C4-2B (cell line): ENCODE data around the gene CHRM2.
A peak's percentile ranks its signal among the peaks of the same experiment; 100 is the strongest.

Source experiments
- H3K27ac ChIP-seq: fragments of 450-650 bp; 2 replicates; pipeline ENCODE4 v1.5.1; 2017
- CTCF ChIP-seq: fragments of 450-650 bp; conservative IDR thresholded peaks from 2 replicates; pipeline ENCODE4 v1.5.1; 2017; ENCODE audit warnings: mild to moderate bottlenecking
- ZFX ChIP-seq: fragments of 450-650 bp; IDR thresholded peaks from 2 replicates; pipeline ENCODE4 v1.6.1; 2017

Gene CHRM2

GRCh38 chr7:136894789-136895188, 26.3 kb downstream of the CHRM2 start:
- TF ChIP-seq ZFX (no peak), CTCF (no peak)

GRCh38 chr7:136897676-136898075, 29.2 kb downstream of the CHRM2 start:
- TF ChIP-seq ZFX: no peak
- no peak for TF ChIP-seq CTCF
- H3K27ac ChIP-seq: no peak overlapping the region

More at GRCh38 chr7:136894789-136895188, 26.3 kb downstream of the CHRM2 start:
- H3K27ac ChIP-seq: no peak overlapping the region

- H3K27ac ChIP-seq: no peak overlapping the region
- TF ChIP-seq ZFX (no peak), CTCF (no peak)
These were observed 31.6 kb downstream of the CHRM2 start for GRCh38 chr7:136900005-136900404.

GRCh38 chr7:136910771-136911170, 42.3 kb downstream of the CHRM2 start:
- no peak overlapping the region for H3K27ac ChIP-seq
- no peak for TF ChIP-seq ZFX
- TF ChIP-seq CTCF: no peak

GRCh38 chr7:136911344-136911743, 42.9 kb downstream of the CHRM2 start:
- no peak for TF ChIP-seq ZFX
- TF ChIP-seq CTCF: peak; percentile 17; the same call in 1 of the 2 replicates
- H3K27ac ChIP-seq: no peak overlapping the region

GRCh38 chr7:136912339-136912738, 43.9 kb downstream of the CHRM2 start:
- TF ChIP-seq ZFX: no peak
- TF ChIP-seq CTCF: no peak
- no peak overlapping the region for H3K27ac ChIP-seq

GRCh38 chr7:136914016-136914415, 45.6 kb downstream of the CHRM2 start:
- TF ChIP-seq ZFX: no peak
- TF ChIP-seq CTCF: no peak
- H3K27ac ChIP-seq: no peak overlapping the region
